Measurements from ENCODE around the gene HELZ. TPM values are rescaled to one million over a fixed set of nuclear protein-coding genes. Genes with fewer than 3 reads are reported as not detected.

Gene HELZ
- polyA plus RNA-seq, 3 donors = 24.8 to 44.1 (median 39.9) TPM

GRCh38 chr17:67260170-67260987, 15.4 kb upstream of the HELZ start:
- peak overlapping the region; percentile 61 for H2AFZ ChIP-seq (ENCODE audit: insufficient read depth, low read depth, low read length, poor library complexity, severe bottlenecking)
- H3K4me2 ChIP-seq (replicated peaks; ENCODE audit: extremely low read depth, low read length, poor library complexity, severe bottlenecking) = peak overlapping the region; percentile 56
- H3K27ac ChIP-seq (ENCODE audit: low read depth in 1 of 2, low read length in 2 of 2) = peak overlapping the region; percentile 76 to 89
- no peaks in the 10 kb centered on the region for H3K9me3 ChIP-seq (replicated peaks in 1 of 2; ENCODE audit: control insufficient read depth in 1 of 2, insufficient read depth in 1 of 2, low read length in 2 of 2)
- Mint-ChIP-seq H3K27me3 (ENCODE audit: low read depth in 3 of 3) (peaks cover 0 to 1% (median 0%) of the 10 kb centered on the region in 3 donors), H3K9me3 (peaks cover 0 to 4% (median 0%) of the 10 kb centered on the region in 7 donors), H3K36me3 (no peaks in the 10 kb centered on the region), H3K27ac (peak overlapping the region; percentile 81 to 98 (median 93)), H3K4me3 (peak overlapping the region; percentile 70 to 84), H3K4me1 (peaks cover 73% of the 10 kb centered on the region)
- TF ChIP-seq CTCF (IDR thresholded peaks at IDR 0.05) = no peak
- peaks cover 77 to 83% of the 10 kb centered on the region in 2 donors for H3K4me1 ChIP-seq (ENCODE audit: control insufficient read depth in 1 of 2, insufficient read depth in 2 of 2, low read length in 2 of 2)
- no peaks in the 10 kb centered on the region for H3K36me3 ChIP-seq (replicated peaks in 1 of 2; ENCODE audit: control insufficient read depth in 1 of 2, insufficient read depth in 2 of 2, low read length in 2 of 2)
- no peaks in the 10 kb centered on the region for H3K79me2 ChIP-seq (ENCODE audit: insufficient read depth, low read length)
- no peaks in the 10 kb centered on the region for H3K27me3 ChIP-seq (ENCODE audit: control insufficient read depth in 2 of 2, insufficient read depth in 2 of 2, low read length in 2 of 2)
- DNase-seq = peak; percentile 49 to 73 (median 72)
- H3K4me3 ChIP-seq (replicated peaks in 1 of 3; ENCODE audit: low read depth in 2 of 3, low read length in 3 of 3) = peak overlapping the region in 2 of 3 experiments; percentile 14 to 58
- H4K20me1 ChIP-seq (ENCODE audit: insufficient read depth, low read length) = no peaks in the 10 kb centered on the region
- H3K9ac ChIP-seq (ENCODE audit: insufficient read depth, low read length, poor library complexity, severe bottlenecking) = peak overlapping the region; percentile 46
- intact Hi-C loops (cut with micrococcal nuclease) = no loop called here
- 4% methylated on average over 10 of the region's 14 CpGs for WGBS (ENCODE audit: insufficient coverage)

- Histone ChIP-seq H3K4me2 (replicated peaks; ENCODE audit: extremely low read depth, low read length, poor library complexity, severe bottlenecking) (peak overlapping the region; percentile 80), H3K79me2 (ENCODE audit: insufficient read depth, low read length) (no peaks in the 10 kb centered on the region), H2AFZ (ENCODE audit: insufficient read depth, low read depth, low read length, poor library complexity, severe bottlenecking) (peak overlapping the region; percentile 63), H3K36me3 (replicated peaks in 1 of 2; ENCODE audit: control insufficient read depth in 1 of 2, insufficient read depth in 2 of 2, low read length in 2 of 2) (no peaks in the 10 kb centered on the region), H3K9ac (ENCODE audit: insufficient read depth, low read length, poor library complexity, severe bottlenecking) (peak overlapping the region; percentile 31), H4K20me1 (ENCODE audit: insufficient read depth, low read length) (no peaks in the 10 kb centered on the region), H3K9me3 (replicated peaks in 1 of 2; ENCODE audit: control insufficient read depth in 1 of 2, insufficient read depth in 1 of 2, low read length in 2 of 2) (no peaks in the 10 kb centered on the region), H3K4me1 (ENCODE audit: control insufficient read depth in 1 of 2, insufficient read depth in 2 of 2, low read length in 2 of 2) (peaks cover 76 to 78% of the 10 kb centered on the region in 2 donors), H3K4me3 (replicated peaks in 1 of 3; ENCODE audit: low read depth in 2 of 3, low read length in 3 of 3) (peak overlapping the region in 1 of 3 experiments; percentile 62), H3K27me3 (ENCODE audit: control insufficient read depth in 2 of 2, insufficient read depth in 2 of 2, low read length in 2 of 2) (no peaks in the 10 kb centered on the region), H3K27ac (ENCODE audit: low read depth in 1 of 2, low read length in 2 of 2) (peak overlapping the region; percentile 76 to 89)
- peaks cover 0 to 1% (median 0%) of the 10 kb centered on the region in 3 donors for H3K27me3 Mint-ChIP-seq (ENCODE audit: low read depth in 3 of 3)
- peak overlapping the region; percentile 81 to 98 (median 93) for H3K27ac Mint-ChIP-seq
- no peak for TF ChIP-seq CTCF (IDR thresholded peaks at IDR 0.05)
- WGBS (ENCODE audit: insufficient coverage) = no CpG with 5 or more reads among the region's 11 CpGs
- no peaks in the 10 kb centered on the region for H3K36me3 Mint-ChIP-seq
- intact Hi-C loops (cut with micrococcal nuclease) = no loop called here
- DNase-seq = peak; percentile 67 to 87 (median 83)
- H3K9me3 Mint-ChIP-seq = peaks cover 0 to 4% (median 0%) of the 10 kb centered on the region in 7 donors
- H3K4me1 Mint-ChIP-seq = peaks cover 71% of the 10 kb centered on the region
- peak overlapping the region in 1 of 2 donors; percentile 59 for H3K4me3 Mint-ChIP-seq
Measured at GRCh38 chr17:67258821-67259468, 13.9 kb upstream of the HELZ start.

All from CD14-positive monocyte (primary cell).